ENCODE data around the gene DLK2.

DNA sequence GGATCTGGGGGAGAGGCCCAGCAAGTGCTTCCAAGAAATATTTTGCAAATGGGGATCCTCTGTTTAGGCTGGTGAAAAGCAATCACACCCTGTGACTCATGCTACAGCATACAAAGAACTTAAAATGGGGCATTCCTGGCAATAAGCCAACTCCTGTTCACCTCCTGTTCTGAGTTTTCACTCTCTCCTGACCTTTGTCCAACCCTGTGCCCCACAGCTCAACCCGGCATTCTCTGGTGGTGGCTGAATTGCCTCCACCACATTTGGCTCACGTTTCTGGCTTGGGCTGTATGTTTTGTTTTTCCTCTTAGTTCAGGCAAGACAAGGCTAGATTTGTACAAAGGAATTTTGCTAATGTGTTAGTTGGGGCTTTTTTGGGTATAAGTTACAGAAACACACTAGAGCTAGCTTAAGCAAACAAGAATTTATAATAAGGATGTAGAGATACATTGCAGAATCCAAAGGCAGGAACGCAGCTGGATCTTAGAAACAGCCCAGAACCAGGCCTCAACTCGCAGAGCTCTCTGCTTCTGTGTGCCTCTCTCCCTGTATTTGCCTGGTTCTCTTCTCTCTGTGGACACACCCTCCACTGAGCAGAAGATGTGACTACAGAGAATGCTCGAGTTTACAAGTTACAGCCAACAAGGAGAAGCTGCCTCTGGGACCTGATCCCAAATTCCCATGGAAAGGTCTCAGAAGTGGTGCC lies 18.6 kb downstream of the DLK2 start:
- TF ChIP-seq CEBPB (IDR thresholded peaks at IDR 0.05; ENCODE audit: low read depth) (no peak), YY1 (IDR thresholded peaks at IDR 0.05; ENCODE audit: extremely low read depth, insufficient replicate concordance, low read depth, low read length) (no peak)
- TF ChIP-seq, protein P1, sequence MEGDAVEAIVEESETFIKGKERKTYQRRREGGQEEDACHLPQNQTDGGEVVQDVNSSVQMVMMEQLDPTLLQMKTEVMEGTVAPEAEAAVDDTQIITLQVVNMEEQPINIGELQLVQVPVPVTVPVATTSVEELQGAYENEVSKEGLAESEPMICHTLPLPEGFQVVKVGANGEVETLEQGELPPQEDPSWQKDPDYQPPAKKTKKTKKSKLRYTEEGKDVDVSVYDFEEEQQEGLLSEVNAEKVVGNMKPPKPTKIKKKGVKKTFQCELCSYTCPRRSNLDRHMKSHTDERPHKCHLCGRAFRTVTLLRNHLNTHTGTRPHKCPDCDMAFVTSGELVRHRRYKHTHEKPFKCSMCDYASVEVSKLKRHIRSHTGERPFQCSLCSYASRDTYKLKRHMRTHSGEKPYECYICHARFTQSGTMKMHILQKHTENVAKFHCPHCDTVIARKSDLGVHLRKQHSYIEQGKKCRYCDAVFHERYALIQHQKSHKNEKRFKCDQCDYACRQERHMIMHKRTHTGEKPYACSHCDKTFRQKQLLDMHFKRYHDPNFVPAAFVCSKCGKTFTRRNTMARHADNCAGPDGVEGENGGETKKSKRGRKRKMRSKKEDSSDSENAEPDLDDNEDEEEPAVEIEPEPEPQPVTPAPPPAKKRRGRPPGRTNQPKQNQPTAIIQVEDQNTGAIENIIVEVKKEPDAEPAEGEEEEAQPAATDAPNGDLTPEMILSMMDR (IDR thresholded peaks at IDR 0.05 in 2 of 3, conservative IDR thresholded peaks at IDR 0.05 in 1 of 3; ENCODE audit: borderline replicate concordance in 1 of 3, insufficient read depth in 1 of 3, low read depth in 2 of 3, low read length in 2 of 3) = no peak

All from HCT116 (cell line).